Activated CD8-positive, alpha-beta T cell treated with anti-CD3 and anti-CD28 coated beads for 36 hours (primary cell): ENCODE results near the gene SYNDIG1. TPM values are rescaled to one million over a fixed set of nuclear protein-coding genes. Genes with fewer than 3 reads are reported as not detected.

ENCODE experiments used
- ATAC-seq: fragments of 200-7000 bp; cut with Tn5 transposase; one replicate; pipeline ENCODE4 v1.10.0; 2021; ENCODE audit warnings: mild to moderate bottlenecking, moderate library complexity
- CTCF ChIA-PET: fragments of 350-600 bp; sonication (Branson Sonifier 250); formaldehyde crosslinking; loops from one replicate; lab custom pipeline; 2021; ENCODE audit warnings: antibody characterized with exemption; lab: Charles Lee
- POLR2A ChIA-PET: fragments of 350-600 bp; sonication (Branson Sonifier 250); formaldehyde crosslinking; loops from one replicate; lab custom pipeline; 2021; ENCODE audit warnings: antibody characterized with exemption; lab: Charles Lee
- DNase-seq: peaks from one replicate; pipeline ENCODE4 v3.0.0-alpha.2; 2020
- H3K27ac Mint-ChIP-seq: one replicate; pipeline ENCODE4 v1.8.0; 2021; ENCODE audit warnings: mild to moderate bottlenecking, mixed read lengths
- H3K27me3 Mint-ChIP-seq: one replicate; pipeline ENCODE4 v1.8.0; 2021; ENCODE audit warnings: mixed read lengths
- H3K36me3 Mint-ChIP-seq: one replicate; pipeline ENCODE4 v1.8.0; 2021; ENCODE audit warnings: low read depth, mixed read lengths
- H3K4me1 Mint-ChIP-seq: one replicate; pipeline ENCODE4 v1.8.0; 2021; ENCODE audit warnings: low read depth, mixed read lengths
- H3K4me3 Mint-ChIP-seq: one replicate; pipeline ENCODE4 v1.8.0; 2021; ENCODE audit warnings: mild to moderate bottlenecking, moderate library complexity, mixed read lengths
- H3K9me3 Mint-ChIP-seq: one replicate; pipeline ENCODE4 v1.8.0; 2021; ENCODE audit warnings: mixed read lengths
- CTCF ChIP-seq: fragments of 200-600 bp; IDR thresholded peaks from one replicate; pipeline ENCODE4 v1.8.0; 2022; ENCODE audit warnings: antibody characterized with exemption, mild to moderate bottlenecking
- intact Hi-C: fragments of 100-400 bp; cut with micrococcal nuclease; formaldehyde crosslinking; loops from one replicate; pipeline ENCODE4 v1.10.0; 2022
- total RNA-seq, 2 experiments: library from RNA; stranded (reverse); gene quantifications; one replicate each; pipeline ENCODE4 v1.2.3, GENCODE V29; 2021

The SYNDIG1 gene
- total RNA-seq, 2 experiments from 2014 or later: not detected

- TF ChIP-seq CTCF: no peak
- POLR2A ChIA-PET: no interaction called here
- Mint-ChIP-seq H3K27ac (no peak overlapping the region), H3K36me3 (no peaks in the 10 kb centered on the region), H3K4me3 (no peak overlapping the region), H3K27me3 (no peaks in the 10 kb centered on the region), H3K4me1 (no peaks in the 10 kb centered on the region), H3K9me3 (no peaks in the 10 kb centered on the region)
- no peak for DNase-seq
- ATAC-seq: no peak
- CTCF ChIA-PET: no interaction called here
- intact Hi-C loops: no loop called here
These were observed 18.8 kb downstream of the SYNDIG1 start for GRCh38 chr20:24488064-24488799.

GRCh38 chr20:24488800-24489175, 19.4 kb downstream of the SYNDIG1 start:
- POLR2A ChIA-PET: no interaction called here

GRCh38 chr20:24489193-24489592, 19.8 kb downstream of the SYNDIG1 start:
- Mint-ChIP-seq H3K36me3 (no peaks in the 10 kb centered on the region), H3K27me3 (no peaks in the 10 kb centered on the region), H3K4me1 (no peaks in the 10 kb centered on the region), H3K27ac (no peak overlapping the region), H3K4me3 (no peak overlapping the region), H3K9me3 (no peaks in the 10 kb centered on the region)
- DNase-seq (no peak), ATAC-seq (no peak)
- TF ChIP-seq CTCF: no peak
- ChIA-PET CTCF (no interaction called here), POLR2A (no interaction called here)
- intact Hi-C loops: no loop called here

More at GRCh38 chr20:24488800-24489175, 19.4 kb downstream of the SYNDIG1 start:
- H3K27ac Mint-ChIP-seq: no peak overlapping the region
- H3K9me3 Mint-ChIP-seq: no peaks in the 10 kb centered on the region
- no peaks in the 10 kb centered on the region for H3K27me3 Mint-ChIP-seq
- ATAC-seq (no peak), DNase-seq (no peak)
- CTCF ChIA-PET: no interaction called here
- intact Hi-C loops: no loop called here
- no peaks in the 10 kb centered on the region for H3K36me3 Mint-ChIP-seq
- H3K4me1 Mint-ChIP-seq: no peaks in the 10 kb centered on the region
- H3K4me3 Mint-ChIP-seq: no peak overlapping the region
- no peak for TF ChIP-seq CTCF

- H3K9me3 Mint-ChIP-seq: no peaks in the 10 kb centered on the region
- TF ChIP-seq CTCF: no peak
- POLR2A ChIA-PET: no interaction called here
- H3K27me3 Mint-ChIP-seq: no peaks in the 10 kb centered on the region
- no peak overlapping the region for H3K27ac Mint-ChIP-seq
- no peak overlapping the region for H3K4me3 Mint-ChIP-seq
- CTCF ChIA-PET: no interaction called here
- no peaks in the 10 kb centered on the region for H3K4me1 Mint-ChIP-seq
- no peak for ATAC-seq
- DNase-seq: no peak
- intact Hi-C loops: no loop called here
- no peaks in the 10 kb centered on the region for H3K36me3 Mint-ChIP-seq
These were observed 20.3 kb downstream of the SYNDIG1 start for GRCh38 chr20:24489631-24490260.

- no peaks in the 10 kb centered on the region for H3K4me1 Mint-ChIP-seq
- CTCF ChIA-PET: no interaction called here
- no peak overlapping the region for H3K27ac Mint-ChIP-seq
- no peaks in the 10 kb centered on the region for H3K36me3 Mint-ChIP-seq
- ATAC-seq (no peak), DNase-seq (no peak)
- TF ChIP-seq CTCF: no peak
- POLR2A ChIA-PET: no interaction called here
- intact Hi-C loops: no loop called here
- no peak overlapping the region for H3K4me3 Mint-ChIP-seq
- H3K9me3 Mint-ChIP-seq: no peaks in the 10 kb centered on the region
- H3K27me3 Mint-ChIP-seq: no peaks in the 10 kb centered on the region
These were observed 21.2 kb downstream of the SYNDIG1 start for GRCh38 chr20:24490598-24490997.
